Upper lobe of left lung (tissue), 6 donors: ENCODE data around the gene NOX4. TPM values are rescaled to one million over a fixed set of nuclear protein-coding genes. Genes with fewer than 3 reads are reported as not detected.

Source experiments
- ATAC-seq, 2 donors: fragments of 200-7000 bp; cut with Tn5 transposase; one replicate each; pipeline ENCODE4 v1.9.1; 2022; ENCODE audit warnings: mild to moderate bottlenecking in 2 of 2, moderate library complexity in 2 of 2; ENCODE audit not compliant: low FRiP score in 2 of 2
- DNase-seq, 2 donors: peaks; one replicate each; pipeline ENCODE4 v3.0.0-alpha.2; 2019 to 2020
- H3K27ac ChIP-seq, 4 donors: fragments of 200-600 bp; sonication (generic); one replicate each; pipeline ENCODE4 v1.5.1; 2016 to 2019
- H3K27me3 ChIP-seq, 4 donors: fragments of 200-600 bp; sonication (generic); one replicate each; pipeline ENCODE4 v1.5.1; 2017 to 2019
- H3K36me3 ChIP-seq, 4 donors: fragments of 200-600 bp; sonication (generic); one replicate each; pipeline ENCODE4 v1.5.1; 2016 to 2019
- H3K4me1 ChIP-seq, 4 donors: fragments of 200-600 bp; sonication (generic); one replicate each; pipeline ENCODE4 v1.5.1; 2018 to 2019
- H3K4me3 ChIP-seq, 4 donors: fragments of 200-600 bp; sonication (generic); one replicate each; pipeline ENCODE4 v1.5.1; 2017 to 2019; ENCODE audit warnings: mild to moderate bottlenecking in 2 of 4, moderate library complexity in 1 of 4
- H3K9me3 ChIP-seq, 4 donors: fragments of 200-600 bp; sonication (generic); one replicate each; pipeline ENCODE4 v1.5.1; 2018 to 2019
- CTCF ChIP-seq, 6 experiments: fragments of 450-650 bp in 4 of 6; fragments of 200-600 bp in 2 of 6; sonication (generic) in 2 of 6; IDR thresholded peaks; one replicate each; pipeline ENCODE4 v1.5.1; 2016 to 2019; ENCODE audit warnings: antibody characterized with exemption in 6 of 6
- EP300 ChIP-seq, 4 donors: sonication (generic); formaldehyde crosslinking; IDR thresholded peaks; one replicate each; pipeline ENCODE4 v1.5.1; 2017; ENCODE audit warnings: antibody characterized with exemption in 4 of 4, control low read depth in 2 of 4
- POLR2A ChIP-seq, 4 donors: fragments of 450-650 bp; IDR thresholded peaks; one replicate each; pipeline ENCODE4 v1.5.1; 2016 to 2017; ENCODE audit warnings: antibody characterized with exemption in 4 of 4, mild to moderate bottlenecking in 2 of 4
- POLR2AphosphoS5 ChIP-seq, 2 donors: sonication (generic); formaldehyde crosslinking; IDR thresholded peaks; one replicate each; pipeline ENCODE4 v1.5.1; 2017; ENCODE audit warnings: antibody characterized with exemption in 2 of 2
- WGBS, 2 donors: methylation state at CpG; one replicate each; pipeline ENCODE4 v1.1.5; 2017 to 2018; 5-methylcytosine and 5-hydroxymethylcytosine counted together
- total RNA-seq, 6 donors: library from RNA; depleted of rRNA in 4 of 6; stranded (reverse); fragments of >200 nt in 4 of 6; gene quantifications; one replicate each; pipeline versions ENCODE4 v1.1.0 to v1.2.1, GENCODE V29; 2016 to 2021
- donor health status: DM: no; HTN: no; CAD: no; lungs with moderate emphysema.
- donor health status: DM: no; HTN: yes; CAD: no; lungs with severe emphysema.

The NOX4 gene
- total RNA-seq, 6 donors from 2014 or later, result 2.0 to 6.4 (median 3.7) TPM

DNA sequence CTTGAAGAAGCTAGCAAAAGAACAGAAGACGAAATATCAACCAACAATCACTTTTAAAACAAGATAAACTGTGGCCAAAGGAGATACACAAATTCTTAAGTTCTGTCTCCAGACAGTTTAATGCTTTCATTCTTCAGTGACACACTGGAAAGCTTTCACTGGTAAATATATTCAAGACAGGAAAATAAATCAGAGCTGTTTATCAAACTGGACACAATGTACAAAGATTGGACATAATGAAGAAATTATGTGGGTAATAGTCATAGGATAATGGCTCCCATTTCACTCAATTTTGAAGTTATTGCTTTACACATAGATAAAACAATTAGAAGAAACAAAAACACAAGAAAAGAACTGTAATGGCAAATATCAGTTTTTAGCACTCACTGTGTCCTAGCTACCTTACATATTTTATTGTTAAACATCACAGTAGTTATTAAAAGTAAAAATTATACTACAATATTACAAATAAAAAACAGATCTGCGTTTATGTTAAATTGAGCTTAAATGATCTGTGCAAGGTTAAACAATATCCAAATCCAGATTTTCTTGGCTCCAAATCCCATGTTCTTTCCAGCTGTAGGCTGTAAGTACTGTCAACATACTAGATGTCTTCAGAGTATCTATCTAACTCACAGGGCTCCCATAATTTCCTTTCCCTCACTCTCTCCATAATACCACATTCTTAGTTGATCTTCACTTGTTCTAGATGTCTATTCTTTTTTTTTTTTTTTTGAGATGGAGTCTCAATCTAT lies 38.6 kb upstream of the NOX4 start:
- ATAC-seq, result no peak
- H3K4me1 ChIP-seq, result no peaks in the 10 kb centered on the region
- 61 to 71% methylated on average over 2 of the region's 2 CpGs for WGBS, 2 donors
- H3K27ac ChIP-seq, result no peak overlapping the region
- no peaks in the 10 kb centered on the region for H3K36me3 ChIP-seq
- no peak overlapping the region for H3K4me3 ChIP-seq
- H3K9me3 ChIP-seq, result no peaks in the 10 kb centered on the region
- TF ChIP-seq POLR2A (IDR thresholded peaks at IDR 0.05) (no peak), CTCF (IDR thresholded peaks at IDR 0.05) (no peak), POLR2AphosphoS5 (IDR thresholded peaks at IDR 0.05) (no peak)
- no peak for DNase-seq
- H3K27me3 ChIP-seq, result no peaks in the 10 kb centered on the region

DNA sequence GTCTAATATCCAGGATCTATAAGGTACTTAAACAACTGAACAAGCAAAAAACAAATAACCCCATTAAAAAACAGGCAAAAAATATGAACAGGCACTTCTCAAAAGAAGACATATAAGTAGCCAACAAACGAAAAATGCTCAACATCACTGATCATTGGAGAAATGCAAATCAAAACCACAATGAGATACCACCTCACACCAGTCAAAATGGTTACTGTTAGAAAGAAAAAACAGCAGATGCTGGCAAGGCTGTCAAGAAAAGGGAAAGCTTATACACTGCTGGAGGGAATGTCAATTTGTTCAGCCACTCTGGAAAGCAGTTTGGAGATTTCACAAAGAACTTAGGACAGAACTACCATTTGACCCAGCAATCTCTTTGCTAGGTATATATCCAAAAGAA lies 30.6 kb upstream of the NOX4 start:
- ATAC-seq, result no peak
- no peaks in the 10 kb centered on the region for H3K9me3 ChIP-seq
- no peak overlapping the region for H3K4me3 ChIP-seq
- no peaks in the 10 kb centered on the region for H3K4me1 ChIP-seq
- 62 to 72% methylated on average over 1 of the region's 1 CpG for WGBS, 2 donors
- H3K27ac ChIP-seq, result no peak overlapping the region
- H3K27me3 ChIP-seq, result no peaks in the 10 kb centered on the region
- TF ChIP-seq POLR2AphosphoS5 (IDR thresholded peaks at IDR 0.05) (no peak), CTCF (IDR thresholded peaks at IDR 0.05) (no peak), POLR2A (IDR thresholded peaks at IDR 0.05) (no peak), EP300 (IDR thresholded peaks at IDR 0.05) (no peak)
- H3K36me3 ChIP-seq, result no peaks in the 10 kb centered on the region
- no peak for DNase-seq

- WGBS, 2 donors, result 82 to 94% methylated on average over 2 of the region's 2 CpGs
- H3K27ac ChIP-seq, result no peak overlapping the region
- H3K36me3 ChIP-seq, result no peaks in the 10 kb centered on the region
- DNase-seq (no peak), ATAC-seq (no peak)
- no peaks in the 10 kb centered on the region for H3K4me1 ChIP-seq
- no peaks in the 10 kb centered on the region for H3K27me3 ChIP-seq
- TF ChIP-seq POLR2AphosphoS5 (IDR thresholded peaks at IDR 0.05) (no peak), POLR2A (IDR thresholded peaks at IDR 0.05) (no peak), CTCF (IDR thresholded peaks at IDR 0.05) (no peak), EP300 (IDR thresholded peaks at IDR 0.05) (no peak)
- no peak overlapping the region for H3K4me3 ChIP-seq
- H3K9me3 ChIP-seq, result no peaks in the 10 kb centered on the region
Observed at GRCh38 chr11:89521294-89521693, 30.1 kb upstream of the NOX4 start.

DNA sequence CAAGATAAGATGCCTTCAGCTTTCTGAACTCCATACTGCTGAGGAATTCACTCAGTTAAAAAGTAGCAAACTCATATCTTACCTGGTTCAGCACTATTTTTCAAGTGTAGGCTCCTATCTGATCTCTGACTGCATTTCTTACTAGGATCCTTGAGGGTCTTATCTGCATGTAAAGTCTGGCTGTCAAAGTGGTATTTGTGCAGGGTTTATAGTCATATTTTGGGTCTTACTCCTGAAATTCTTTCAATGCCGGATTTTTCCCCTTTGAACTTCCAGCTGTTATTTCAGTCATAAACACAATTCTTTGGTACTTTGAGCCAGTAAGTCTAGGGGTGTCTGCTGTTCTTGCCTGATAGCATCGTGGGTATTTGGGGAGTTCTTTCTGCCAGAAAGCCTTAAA lies 25.3 kb upstream of the NOX4 start:
- Histone ChIP-seq H3K4me3 (no peak overlapping the region), H3K27ac (no peak overlapping the region), H3K27me3 (no peaks in the 10 kb centered on the region), H3K36me3 (no peaks in the 10 kb centered on the region), H3K4me1 (no peaks in the 10 kb centered on the region), H3K9me3 (no peaks in the 10 kb centered on the region)
- ATAC-seq, result no peak
- no peak for TF ChIP-seq POLR2A (IDR thresholded peaks at IDR 0.05)
- TF ChIP-seq CTCF (IDR thresholded peaks at IDR 0.05), result no peak
- TF ChIP-seq EP300 (IDR thresholded peaks at IDR 0.05), result no peak
- no peak for TF ChIP-seq POLR2AphosphoS5 (IDR thresholded peaks at IDR 0.05)
- no peak for DNase-seq
- 40 to 55% methylated on average over 2 of the region's 2 CpGs for WGBS, 2 donors

DNA sequence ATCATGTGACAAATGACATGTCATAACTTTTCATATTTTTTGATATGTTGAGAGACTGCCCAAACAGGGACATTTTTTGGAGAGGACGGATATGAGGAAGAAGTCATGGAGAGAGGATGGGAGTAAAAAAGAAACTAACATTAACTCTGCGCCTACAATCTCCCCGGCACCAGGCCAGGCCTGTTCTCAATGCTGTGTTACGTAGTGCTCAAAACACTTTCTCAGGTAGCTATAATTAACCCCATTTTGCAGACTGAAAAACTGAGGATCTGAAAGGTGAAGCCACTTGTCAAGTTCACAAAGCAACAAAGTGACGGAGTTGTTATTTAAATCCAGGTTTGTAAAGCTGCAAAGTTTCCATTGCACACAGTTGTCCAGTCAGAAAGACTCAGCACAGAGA lies 17.4 kb upstream of the NOX4 start:
- DNase-seq, result no peak
- Histone ChIP-seq H3K27me3 (no peaks in the 10 kb centered on the region), H3K4me1 (no peaks in the 10 kb centered on the region), H3K4me3 (no peak overlapping the region), H3K36me3 (no peaks in the 10 kb centered on the region), H3K9me3 (no peaks in the 10 kb centered on the region), H3K27ac (no peak overlapping the region)
- TF ChIP-seq POLR2A (IDR thresholded peaks at IDR 0.05) (no peak), CTCF (IDR thresholded peaks at IDR 0.05) (no peak)
- 86 to 90% methylated on average over 5 of the region's 5 CpGs for WGBS, 2 donors
- ATAC-seq, result no peak
